HG03439 (cell line): ENCODE measurements around the gene RET.

Experiments
- ATAC-seq: cut with Tn5 transposase; IDR thresholded peaks from one replicate; pipeline ENCODE4 v1.9.1; 2021; ENCODE audit warnings: mild to moderate bottlenecking, moderate library complexity; ENCODE audit not compliant: unreplicated experiment

Gene RET

DNA sequence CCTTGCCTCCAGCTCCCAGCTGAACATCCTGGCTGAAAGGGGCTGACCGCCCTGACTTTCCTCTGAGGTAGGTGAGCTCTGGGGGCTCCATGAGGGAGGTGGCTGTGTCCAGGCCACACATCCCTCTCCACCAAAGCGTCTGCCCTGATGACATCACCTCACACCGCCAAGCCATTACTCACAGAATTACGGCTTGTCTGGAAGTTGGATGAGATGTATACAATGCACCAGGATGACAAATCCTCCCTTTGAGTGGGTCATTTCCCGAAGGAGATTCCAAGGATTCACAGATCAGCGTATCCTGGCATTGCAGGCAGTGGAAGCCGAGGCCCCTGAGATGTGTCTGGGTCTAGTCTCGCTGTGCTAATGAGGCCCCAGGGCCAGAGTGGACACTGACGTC lies 15.1 kb upstream of the RET start:
- no peak for ATAC-seq

DNA sequence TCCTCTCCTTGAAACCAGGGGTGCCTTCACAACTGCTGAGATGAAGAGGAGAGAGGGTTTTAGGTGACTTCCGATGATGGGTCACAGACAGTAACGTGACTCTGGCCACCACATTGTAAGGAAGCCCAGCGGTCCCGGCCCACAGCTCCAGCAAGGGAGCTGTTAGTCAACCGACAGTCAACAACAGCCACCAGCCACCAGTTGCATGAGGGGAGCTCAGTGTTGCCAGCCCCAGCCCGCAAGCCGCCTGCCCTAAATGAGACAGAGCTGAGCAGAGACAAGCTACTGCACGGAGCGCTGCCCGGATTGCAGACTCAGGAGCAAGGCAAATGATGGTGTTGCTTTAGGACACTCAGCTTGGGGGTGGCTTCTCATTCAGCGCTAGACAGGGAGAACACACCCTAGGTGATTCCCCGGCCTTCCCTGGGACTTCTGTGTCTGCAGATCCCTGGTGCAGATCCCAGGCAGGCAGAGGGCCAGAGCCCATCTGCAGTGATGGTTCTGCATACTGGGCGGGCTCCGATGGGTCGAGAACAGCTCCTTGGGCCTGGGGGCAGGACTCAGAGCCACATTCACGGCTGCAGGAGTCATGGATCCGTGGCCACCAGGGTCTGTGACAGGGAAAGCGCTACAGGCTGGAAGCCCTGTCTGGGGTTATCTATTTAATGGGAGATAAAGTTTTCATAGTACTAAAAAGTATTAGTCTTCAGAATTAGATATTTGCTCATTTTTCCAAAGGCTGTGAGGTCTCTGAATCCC lies 14.3 kb upstream of the RET start:
- no peak for ATAC-seq

DNA sequence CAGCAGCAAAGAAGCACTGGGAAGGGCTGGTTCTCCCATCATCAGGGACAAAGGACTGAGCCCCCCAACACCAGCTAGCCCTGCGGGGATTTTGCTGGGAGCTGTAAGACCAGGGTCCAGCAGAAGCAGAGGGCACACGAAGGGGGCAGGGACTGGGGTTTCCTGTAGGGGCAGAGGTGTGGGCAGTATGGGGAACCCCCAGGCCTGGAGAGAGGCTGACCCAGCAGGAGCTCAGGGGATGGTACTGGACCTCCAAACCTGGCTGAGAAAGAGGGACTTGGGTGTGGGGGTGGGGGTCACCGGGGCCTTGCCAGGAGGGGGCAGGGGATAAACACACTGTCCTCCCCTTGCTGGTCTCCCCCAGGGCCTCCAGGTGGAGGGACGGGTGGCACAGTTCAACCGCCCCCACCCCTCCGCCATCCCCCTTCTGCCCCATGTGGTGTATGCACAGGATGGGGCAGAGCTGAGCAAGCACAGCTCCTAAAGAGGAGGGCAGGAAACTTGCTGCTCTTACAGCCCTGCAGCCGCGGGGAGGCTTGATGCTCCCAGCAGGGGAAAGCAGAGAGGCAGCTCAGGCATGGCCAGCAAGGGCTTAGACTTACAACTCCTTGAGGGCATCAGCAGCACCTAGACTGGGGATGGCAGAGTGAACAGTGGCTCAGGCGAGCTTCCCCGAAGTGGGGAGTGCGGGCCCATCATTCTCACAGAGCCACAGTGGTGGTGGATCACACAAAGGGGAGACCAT lies 12.4 kb upstream of the RET start:
- no peak for ATAC-seq

DNA sequence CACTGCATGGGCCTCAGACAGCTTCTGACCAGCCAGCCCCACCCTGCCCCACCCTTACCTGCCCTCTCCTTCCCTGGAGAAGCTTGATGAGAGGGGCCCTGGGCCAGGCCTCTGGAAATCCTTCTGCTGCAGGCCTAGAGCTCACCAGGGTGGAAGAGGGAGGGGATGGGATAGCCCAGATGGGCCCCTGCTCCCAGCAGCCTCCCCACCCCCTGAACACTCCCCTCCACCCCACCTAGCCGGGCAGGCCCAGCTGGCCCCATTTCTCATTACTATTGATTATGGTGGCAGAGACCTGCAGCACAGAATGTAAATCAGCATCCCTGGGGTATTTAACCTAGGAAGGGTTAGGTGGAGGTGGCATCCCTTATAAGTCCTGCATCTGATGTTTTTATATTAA lies 11.6 kb upstream of the RET start:
- no peak for ATAC-seq

DNA sequence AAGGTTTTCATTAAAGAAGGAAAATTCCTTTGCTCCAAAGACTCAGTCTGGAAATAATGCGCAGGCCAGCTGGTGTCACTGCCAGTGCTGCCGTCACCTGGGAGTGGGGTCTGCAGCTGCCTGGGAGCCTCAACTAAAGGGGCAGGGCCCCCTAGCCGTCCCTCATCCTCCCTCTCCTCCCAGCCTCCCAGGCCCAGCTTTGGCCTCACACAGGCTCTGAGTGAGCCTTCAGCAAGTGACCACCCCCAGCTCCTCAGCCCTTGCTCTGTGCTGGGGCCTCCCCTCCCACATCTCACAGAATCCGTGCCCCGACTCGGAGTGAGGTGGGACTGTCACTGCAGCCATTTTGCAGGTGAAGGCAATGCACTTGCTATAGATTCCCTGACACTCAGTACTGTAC lies 11.1 kb upstream of the RET start:
- no peak for ATAC-seq

- ATAC-seq: no peak
Observed at GRCh38 chr10:43066481-43066880, 10.4 kb upstream of the RET start.

GRCh38 chr10:43067391-43068135 lies 9.3 kb upstream of the RET start:
- no peak for ATAC-seq

GRCh38 chr10:43068136-43068395 lies 8.8 kb upstream of the RET start:
- ATAC-seq: no peak

GRCh38 chr10:43068471-43069210 lies 8.2 kb upstream of the RET start:
- ATAC-seq: no peak

- ATAC-seq: no peak
Observed at GRCh38 chr10:43069211-43069515, 7.7 kb upstream of the RET start.

- no peak for ATAC-seq
Observed at GRCh38 chr10:43069579-43069978, 7.3 kb upstream of the RET start.

- no peak for ATAC-seq
Observed at GRCh38 chr10:43070121-43071085, 6.5 kb upstream of the RET start.

GRCh38 chr10:43071865-43072650 lies 4.8 kb upstream of the RET start:
- no peak for ATAC-seq

DNA sequence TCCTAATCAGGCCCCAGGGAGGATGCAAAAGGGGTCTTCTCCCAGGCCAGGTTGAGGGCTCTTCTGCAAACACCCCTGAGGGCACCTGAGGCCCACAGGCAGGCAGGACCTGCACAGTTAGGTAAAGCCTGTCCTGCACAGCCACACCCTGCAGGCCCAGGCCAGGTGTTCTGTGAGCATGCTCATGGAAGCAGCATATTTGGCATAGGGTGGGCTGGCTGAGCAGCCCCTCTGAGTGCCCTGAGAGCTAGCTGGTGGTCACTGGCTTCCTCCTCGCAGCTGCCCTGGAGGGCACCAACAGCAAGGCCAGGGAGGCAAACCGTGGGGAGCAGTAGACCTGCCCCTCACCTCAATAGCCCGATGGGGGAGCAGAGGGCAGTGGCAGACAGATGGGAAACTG lies 3.7 kb upstream of the RET start:
- no peak for ATAC-seq

DNA sequence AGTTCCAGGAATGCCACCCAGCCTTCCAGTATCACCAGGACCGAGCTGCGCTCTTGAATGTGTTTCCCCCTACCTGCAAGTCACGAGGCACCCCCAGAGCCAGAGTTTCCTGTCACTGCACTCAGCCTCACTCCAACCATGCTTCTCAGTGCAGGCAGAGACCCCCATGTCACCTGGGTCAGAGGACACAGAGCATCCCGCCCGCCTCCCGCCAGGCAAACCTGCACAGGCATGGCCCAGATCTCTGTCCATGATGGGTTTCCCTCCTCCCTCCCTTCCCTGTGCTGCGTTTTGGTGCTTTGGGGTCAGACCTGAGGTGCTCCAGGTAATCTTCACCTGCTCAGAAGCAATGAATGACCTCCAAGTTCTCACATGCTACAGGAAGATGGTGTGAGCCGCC lies 3.1 kb upstream of the RET start:
- no peak for ATAC-seq

DNA sequence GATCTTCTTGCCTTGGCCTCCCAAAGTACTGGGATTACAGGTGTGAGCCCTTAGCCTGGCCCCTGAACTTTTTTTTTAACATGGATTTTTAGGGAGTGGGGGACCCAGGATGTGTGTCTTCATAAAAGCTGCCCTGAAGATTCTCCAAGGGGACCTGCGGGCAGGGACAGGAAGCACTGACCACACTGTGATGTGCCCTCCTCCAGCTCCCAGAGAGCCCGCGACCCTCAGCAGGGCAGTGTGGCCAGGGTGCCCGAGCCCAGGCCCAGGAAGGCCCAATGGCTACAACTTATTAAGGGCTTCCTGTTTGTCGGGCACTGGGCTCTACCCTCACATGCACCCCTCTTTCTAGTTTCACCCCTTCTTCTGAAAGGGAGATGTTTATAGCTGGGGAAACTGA lies 2.5 kb upstream of the RET start:
- ATAC-seq: no peak

DNA sequence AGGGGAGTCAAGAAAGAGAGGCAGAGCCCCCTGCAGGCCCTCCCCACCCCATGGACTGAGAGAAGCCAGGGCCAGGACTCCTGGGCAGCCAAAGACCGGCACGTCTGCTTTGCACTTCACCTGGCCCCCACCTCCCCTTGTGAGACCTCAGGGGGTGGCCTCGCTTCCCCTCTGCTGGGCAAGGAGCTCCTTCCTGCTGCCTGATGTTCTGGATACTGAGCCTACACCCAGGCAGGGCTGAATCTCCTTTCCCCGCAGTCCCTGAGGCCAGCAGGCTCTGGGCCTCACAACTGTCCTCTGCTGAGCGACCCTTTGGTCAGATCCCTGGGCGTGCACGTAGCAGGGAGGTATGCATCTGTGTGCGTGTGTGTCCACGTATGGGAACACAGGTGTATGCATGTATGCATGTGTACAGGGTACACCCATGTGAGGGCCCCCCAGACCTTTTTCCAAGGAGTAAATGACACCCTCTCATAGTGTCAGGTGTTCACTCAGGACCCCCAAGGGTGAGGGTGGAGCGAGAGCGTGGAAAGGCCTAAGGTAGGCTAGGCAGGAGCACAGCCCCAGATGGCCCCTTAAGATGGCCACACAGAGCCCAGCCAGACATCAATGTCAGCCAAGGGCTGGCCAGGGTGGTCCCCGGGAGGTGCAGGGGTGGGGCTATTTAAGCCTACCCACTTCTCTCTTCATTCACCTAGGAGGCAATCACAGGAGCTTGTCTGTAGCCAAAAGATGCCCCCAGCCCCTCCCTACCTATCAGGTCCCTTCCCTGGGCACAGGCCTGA lies 1.9 kb upstream of the RET start:
- ATAC-seq: no peak

DNA sequence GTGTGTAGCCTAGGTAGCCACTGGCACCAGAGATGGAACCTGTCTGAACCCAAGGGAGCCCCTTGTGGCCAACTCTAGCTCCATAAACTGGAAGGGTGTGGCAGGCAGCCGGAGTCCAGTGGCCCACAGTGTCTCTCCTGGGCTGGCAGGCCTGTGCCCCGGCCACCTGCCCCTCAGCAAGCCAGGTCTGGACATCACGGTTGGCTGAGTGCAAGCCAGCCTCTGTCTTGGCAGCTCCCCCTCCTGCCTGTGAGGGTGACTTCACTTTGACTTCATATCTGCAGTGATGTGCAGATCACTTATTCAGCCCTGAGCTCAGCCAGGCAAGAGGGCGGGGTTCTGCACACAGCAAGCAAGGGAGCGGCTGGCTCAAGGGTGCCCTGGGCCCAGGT lies 1.3 kb upstream of the RET start:
- ATAC-seq: no peak

- ATAC-seq: no peak
Observed at GRCh38 chr10:43076311-43076875, 476 bp upstream of the RET start.
